ENCODE results near the gene KIF6. TPM values are rescaled to one million over a fixed set of nuclear protein-coding genes. Genes with fewer than 3 reads are reported as not detected.
A peak's percentile ranks its signal among the peaks of the same experiment; 100 is the strongest.

Gene KIF6
- total and polyA plus RNA-seq, 2 donors (not counting 1 experiment from before 2014, with no cell fraction given), result not detected

DNA sequence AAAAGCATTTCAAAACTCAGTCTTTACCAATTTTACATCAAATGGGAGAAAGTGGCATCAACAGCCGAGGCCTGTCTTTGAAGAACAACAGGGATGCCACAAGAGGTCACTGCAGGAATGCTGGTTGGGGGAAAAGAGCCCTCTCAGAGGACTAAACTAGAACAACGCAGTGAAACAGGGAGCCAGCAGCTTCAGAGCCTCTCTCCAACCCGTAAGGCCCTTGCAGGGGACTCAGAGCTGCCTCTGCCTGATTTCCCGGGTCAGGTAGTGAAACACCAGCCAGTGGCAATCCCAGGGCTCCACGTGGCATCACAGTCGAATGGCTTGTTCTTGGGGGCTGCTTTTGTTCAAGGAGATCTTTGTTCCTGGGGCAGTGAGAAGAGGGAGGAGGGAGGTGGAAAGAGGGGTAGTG, 347.7 kb downstream of the KIF6 start:
- H3K27me3 Mint-ChIP-seq, result peaks cover 15% of the 10 kb centered on the region
- 29% methylated on average over 6 of the region's 6 CpGs for WGBS (ENCODE audit: insufficient coverage)

DNA sequence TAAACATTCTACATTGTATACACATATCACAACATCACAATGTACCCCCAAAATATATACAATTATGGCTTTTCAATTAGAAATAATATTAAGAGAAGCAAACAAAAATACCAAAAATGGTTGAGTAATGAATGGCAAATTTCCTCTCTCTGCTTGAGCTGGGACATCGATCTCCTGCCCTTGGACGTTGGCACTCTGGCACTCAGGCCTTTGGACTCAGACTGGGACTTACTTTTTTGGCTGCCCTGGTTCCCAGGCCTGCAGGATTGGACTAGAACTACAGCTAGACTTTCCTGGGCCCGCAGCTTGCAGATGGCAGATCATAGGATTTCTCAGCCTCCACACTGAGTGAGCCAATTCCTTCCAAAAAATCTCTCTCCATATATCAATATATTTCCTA, 349.8 kb downstream of the KIF6 start:
- DNase-seq, result no peak
- Histone ChIP-seq H3K36me3 (replicated peaks in 1 of 2; ENCODE audit: control extremely low read depth in 1 of 2, control insufficient read depth in 1 of 2, extremely low read depth in 1 of 2, insufficient read depth in 2 of 2, low read length in 1 of 2) (no peaks in the 10 kb centered on the region), H3K79me2 (ENCODE audit: control insufficient read depth, insufficient read depth, low read length) (no peaks in the 10 kb centered on the region), H3K4me3 (ENCODE audit: control extremely low read depth in 1 of 5, extremely low read depth in 1 of 5, insufficient read depth in 1 of 5, low read depth in 2 of 5, low read length in 4 of 5) (no peak overlapping the region), H3K4me1 (ENCODE audit: control insufficient read depth in 2 of 2, insufficient read depth in 2 of 2, low read length in 2 of 2) (no peaks in the 10 kb centered on the region), H3K4me2 (replicated peaks; ENCODE audit: low read depth, low read length, poor library complexity, severe bottlenecking) (no peak overlapping the region), H3K27ac (ENCODE audit: low read length in 2 of 2) (no peak overlapping the region), H4K20me1 (ENCODE audit: control insufficient read depth, insufficient read depth, low read length, poor library complexity, severe bottlenecking) (no peaks in the 10 kb centered on the region), H2AFZ (ENCODE audit: insufficient read depth, low read depth, low read length, poor library complexity, severe bottlenecking) (no peak overlapping the region), H3K27me3 (replicated peaks in 1 of 4; ENCODE audit: control extremely low read depth in 1 of 4, control insufficient read depth in 3 of 4, insufficient read depth in 4 of 4, low read length in 3 of 4) (peaks cover 0 to 14% (median 0%) of the 10 kb centered on the region in 4 experiments), H3K9me3 (ENCODE audit: control extremely low read depth in 1 of 3, control insufficient read depth in 2 of 3, insufficient read depth in 1 of 3, low read length in 2 of 3) (no peaks in the 10 kb centered on the region), H3K9ac (ENCODE audit: low read length) (no peak overlapping the region)
- no peak for ATAC-seq (ENCODE audit: low read depth)
- TF ChIP-seq, protein P1, sequence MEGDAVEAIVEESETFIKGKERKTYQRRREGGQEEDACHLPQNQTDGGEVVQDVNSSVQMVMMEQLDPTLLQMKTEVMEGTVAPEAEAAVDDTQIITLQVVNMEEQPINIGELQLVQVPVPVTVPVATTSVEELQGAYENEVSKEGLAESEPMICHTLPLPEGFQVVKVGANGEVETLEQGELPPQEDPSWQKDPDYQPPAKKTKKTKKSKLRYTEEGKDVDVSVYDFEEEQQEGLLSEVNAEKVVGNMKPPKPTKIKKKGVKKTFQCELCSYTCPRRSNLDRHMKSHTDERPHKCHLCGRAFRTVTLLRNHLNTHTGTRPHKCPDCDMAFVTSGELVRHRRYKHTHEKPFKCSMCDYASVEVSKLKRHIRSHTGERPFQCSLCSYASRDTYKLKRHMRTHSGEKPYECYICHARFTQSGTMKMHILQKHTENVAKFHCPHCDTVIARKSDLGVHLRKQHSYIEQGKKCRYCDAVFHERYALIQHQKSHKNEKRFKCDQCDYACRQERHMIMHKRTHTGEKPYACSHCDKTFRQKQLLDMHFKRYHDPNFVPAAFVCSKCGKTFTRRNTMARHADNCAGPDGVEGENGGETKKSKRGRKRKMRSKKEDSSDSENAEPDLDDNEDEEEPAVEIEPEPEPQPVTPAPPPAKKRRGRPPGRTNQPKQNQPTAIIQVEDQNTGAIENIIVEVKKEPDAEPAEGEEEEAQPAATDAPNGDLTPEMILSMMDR (IDR thresholded peaks at IDR 0.05), result no peak
- Mint-ChIP-seq H3K9me3 (ENCODE audit: insufficient read depth) (no peaks in the 10 kb centered on the region), H3K4me3 (no peak overlapping the region), H3K27ac (no peak overlapping the region), H3K27me3 (peaks cover 16% of the 10 kb centered on the region), H3K4me1 (no peaks in the 10 kb centered on the region)
- CTCF ChIA-PET, result interaction anchor here (1.1 kb wide), 1 partner anchor 27 kb away, joined by 3 read pairs; no protein-coding TSS in a partner anchor
- WGBS (ENCODE audit: insufficient coverage), result 92% methylated on average over 3 of the region's 3 CpGs
- POLR2A ChIA-PET, result no interaction called here
- intact Hi-C loops (cut with micrococcal nuclease), result no loop called here

More for the DNA sequence above, 347.7 kb downstream of the KIF6 start:
- intact Hi-C loops (cut with micrococcal nuclease), result no loop called here
- ATAC-seq (ENCODE audit: low read depth) (no peak), DNase-seq (no peak)
- H3K27me3 ChIP-seq (replicated peaks in 1 of 4; ENCODE audit: control extremely low read depth in 1 of 4, control insufficient read depth in 3 of 4, insufficient read depth in 4 of 4, low read length in 3 of 4), result peaks cover 0 to 7% (median 0%) of the 10 kb centered on the region in 4 experiments
- TF ChIP-seq EZH2 (IDR thresholded peaks at IDR 0.05; ENCODE audit: borderline replicate concordance, insufficient read depth, low read depth, low read length, poor library complexity, severe bottlenecking), result no peak
- TF ChIP-seq, protein P1 (IDR thresholded peaks at IDR 0.05), result peak; percentile 10
- no peaks in the 10 kb centered on the region for H3K36me3 ChIP-seq (replicated peaks in 1 of 2; ENCODE audit: control extremely low read depth in 1 of 2, control insufficient read depth in 1 of 2, extremely low read depth in 1 of 2, insufficient read depth in 2 of 2, low read length in 1 of 2)
- H3K27ac ChIP-seq (ENCODE audit: low read length in 2 of 2), result no peak overlapping the region
- H3K4me1 ChIP-seq (ENCODE audit: control insufficient read depth in 2 of 2, insufficient read depth in 2 of 2, low read length in 2 of 2), result no peaks in the 10 kb centered on the region
- H3K4me2 ChIP-seq (replicated peaks; ENCODE audit: low read depth, low read length, poor library complexity, severe bottlenecking), result no peak overlapping the region
- ChIA-PET CTCF (interaction anchor here (1.0 kb wide), 1 partner anchor 930 kb away, joined by 3 read pairs; no protein-coding TSS in a partner anchor), POLR2A (no interaction called here)
- no peaks in the 10 kb centered on the region for H3K4me1 Mint-ChIP-seq
- no peaks in the 10 kb centered on the region for H3K79me2 ChIP-seq (ENCODE audit: control insufficient read depth, insufficient read depth, low read length)
- H3K4me3 Mint-ChIP-seq, result no peak overlapping the region
- H4K20me1 ChIP-seq (ENCODE audit: control insufficient read depth, insufficient read depth, low read length, poor library complexity, severe bottlenecking), result no peaks in the 10 kb centered on the region
- H3K9me3 Mint-ChIP-seq (ENCODE audit: insufficient read depth), result no peaks in the 10 kb centered on the region
- no peak overlapping the region for H3K4me3 ChIP-seq (ENCODE audit: control extremely low read depth in 1 of 5, extremely low read depth in 1 of 5, insufficient read depth in 1 of 5, low read depth in 2 of 5, low read length in 4 of 5)
- no peaks in the 10 kb centered on the region for H3K9me3 ChIP-seq (ENCODE audit: control extremely low read depth in 1 of 3, control insufficient read depth in 2 of 3, insufficient read depth in 1 of 3, low read length in 2 of 3)
- H2AFZ ChIP-seq (ENCODE audit: insufficient read depth, low read depth, low read length, poor library complexity, severe bottlenecking), result no peak overlapping the region
- H3K27ac Mint-ChIP-seq, result no peak overlapping the region
- no peak overlapping the region for H3K9ac ChIP-seq (ENCODE audit: low read length)

All from B cell (primary cell).